Fibroblast of mammary gland (primary cell): ENCODE data around the gene KRT76.
"Not testable (repeated sequence)": the region's sequence is repeated elsewhere in the genome, so short reads cannot be mapped to it uniquely, and the experiment has no call there.

Source experiments
- DNase-seq: peaks from one replicate; pipeline ENCODE4 v3.0.0-alpha.2; 2010; ENCODE audit warnings: low read depth
- H3K4me3 ChIP-seq: 2 replicates; pipeline ENCODE4 v1.5.1; 2011; ENCODE audit warnings: low read depth, mild to moderate bottlenecking, low read length, moderate library complexity; ENCODE audit not compliant: control insufficient read depth
- CTCF ChIP-seq: conservative IDR thresholded peaks from 2 replicates; pipeline ENCODE4 v1.5.1; 2011; ENCODE audit warnings: low read depth, low read length, inconsistent platforms; ENCODE audit not compliant: control insufficient read depth, insufficient read depth

KRT76 gene

GRCh38 chr12:52766351-52767019, 10.7 kb downstream of the KRT76 start:
- no peak for DNase-seq
- no peak overlapping the region for H3K4me3 ChIP-seq
- no peak for TF ChIP-seq CTCF

- no peak for DNase-seq
- H3K4me3 ChIP-seq: no peak overlapping the region
- TF ChIP-seq CTCF: no peak
Measured at GRCh38 chr12:52765702-52766101, 11.4 kb downstream of the KRT76 start.

- TF ChIP-seq CTCF: no peak
- H3K4me3 ChIP-seq: no peak overlapping the region
- no peak for DNase-seq
Measured at GRCh38 chr12:52763991-52764390, 13.2 kb downstream of the KRT76 start.

GRCh38 chr12:52763036-52763659, 14.0 kb downstream of the KRT76 start:
- no peak for TF ChIP-seq CTCF
- no peak overlapping the region for H3K4me3 ChIP-seq
- no peak for DNase-seq

GRCh38 chr12:52761802-52762201, 15.3 kb downstream of the KRT76 start:
- no peak overlapping the region for H3K4me3 ChIP-seq
- TF ChIP-seq CTCF: no peak
- no peak for DNase-seq

GRCh38 chr12:52761218-52761617, 15.9 kb downstream of the KRT76 start:
- DNase-seq, H3K4me3 ChIP-seq: not testable (repeated sequence)

GRCh38 chr12:52760623-52761022, 16.5 kb downstream of the KRT76 start:
- TF ChIP-seq CTCF: no peak
- DNase-seq: no peak
- H3K4me3 ChIP-seq: no peak overlapping the region
